Prostate gland (tissue), 2 donors: Measurements from ENCODE around the gene HOXA1. TPM values are rescaled to one million over a fixed set of nuclear protein-coding genes. Genes with fewer than 3 reads are reported as not detected.
A peak's percentile ranks its signal among the peaks of the same experiment; 100 is the strongest.

Experiments
- DNase-seq: peaks from one replicate; pipeline ENCODE4 v3.0.0-alpha.2; 2019; ENCODE audit warnings: low spot score
- H3K27ac ChIP-seq, 2 donors: fragments of 200-600 bp; sonication (generic); 2 replicates each; pipeline ENCODE4 v1.5.1; 2017 to 2019
- H3K27me3 ChIP-seq: fragments of 200-600 bp; sonication (generic); replicated peaks from 2 replicates; pipeline ENCODE4 v1.5.1; 2019; ENCODE audit not compliant: insufficient read depth
- H3K36me3 ChIP-seq, 2 donors: fragments of 200-600 bp; sonication (generic); 1 replicate in 1 of 2; 2 replicates in 1 of 2; pipeline versions ENCODE4 v1.5.1 to v1.8.1; 2017 to 2019
- H3K4me1 ChIP-seq: fragments of 200-600 bp; sonication (generic); replicated peaks from 2 replicates; pipeline ENCODE4 v1.5.1; 2019
- H3K4me3 ChIP-seq, 2 donors: fragments of 200-600 bp; sonication (generic); 2 replicates each; pipeline ENCODE4 v1.5.1; 2017 to 2019
- H3K9me3 ChIP-seq: fragments of 200-600 bp; sonication (generic); 2 replicates; pipeline ENCODE4 v1.5.1; 2017
- CTCF ChIP-seq, 4 experiments: fragments of 200-600 bp in 2 of 4; fragments of 450-650 bp in 2 of 4; sonication (generic) in 2 of 4; IDR thresholded peaks; 1 replicate in 3 of 4; 2 replicates in 1 of 4; pipeline ENCODE4 v1.5.1; 2016 to 2019; ENCODE audit warnings: antibody characterized with exemption in 4 of 4, mild to moderate bottlenecking in 2 of 4, moderate library complexity in 2 of 4
- POLR2A ChIP-seq: fragments of 450-650 bp; IDR thresholded peaks from one replicate; pipeline ENCODE4 v1.6.1; 2016; ENCODE audit warnings: antibody characterized with exemption, mild to moderate bottlenecking
- POLR2AphosphoS5 ChIP-seq: sonication (generic); formaldehyde crosslinking; IDR thresholded peaks from one replicate; pipeline ENCODE4 v1.6.1; 2017; ENCODE audit warnings: antibody characterized with exemption
- WGBS: methylation state at CpG from one replicate; pipeline ENCODE4 v1.1.5; 2018; 5-methylcytosine and 5-hydroxymethylcytosine counted together
- intact Hi-C: fragments of 100-400 bp; cut with DNase I; formaldehyde crosslinking; loops from one replicate; pipeline ENCODE4 v1.14.2; 2022
- total RNA-seq, 2 donors: library from RNA; depleted of rRNA; stranded (reverse); fragments of >200 nt; gene quantifications; one replicate each; pipeline ENCODE4 v1.1.0, GENCODE V29; 2016

HOXA1 gene
- total RNA-seq, 2 donors from 2014 or later: 2.1 TPM; not detected in 1

GRCh38 chr7:27097686-27098577, 2.1 kb upstream of the HOXA1 start:
- peaks cover 5% of the 10 kb centered on the region for H3K4me1 ChIP-seq
- 25% methylated on average over 35 of the region's 35 CpGs for WGBS
- intact Hi-C loops: loop anchor here (2.0 to 10.0 kb wide), 2 partner anchors 15 to 233 kb away; partner anchors contain the start of gene SKAP2
- H3K27me3 ChIP-seq: no peaks in the 10 kb centered on the region
- H3K36me3 ChIP-seq: no peaks in the 10 kb centered on the region
- H3K27ac ChIP-seq: peak overlapping the region; percentile 70 to 75
- no peak for DNase-seq
- no peak for TF ChIP-seq CTCF (IDR thresholded peaks at IDR 0.05)
- no peak for TF ChIP-seq POLR2AphosphoS5
- TF ChIP-seq POLR2A: no peak
- peak overlapping the region; percentile 22 to 23 for H3K4me3 ChIP-seq
- no peaks in the 10 kb centered on the region for H3K9me3 ChIP-seq

- WGBS: under 1% methylated on average over 41 of the region's 41 CpGs
- Histone ChIP-seq H3K4me3 (peak overlapping the region; percentile 62), H3K9me3 (no peaks in the 10 kb centered on the region), H3K27ac (peak overlapping the region; percentile 76 to 78), H3K4me1 (peaks cover 5% of the 10 kb centered on the region), H3K36me3 (no peaks in the 10 kb centered on the region), H3K27me3 (no peaks in the 10 kb centered on the region)
- no peak for TF ChIP-seq POLR2A
- TF ChIP-seq CTCF (IDR thresholded peaks at IDR 0.05): no peak
- TF ChIP-seq POLR2AphosphoS5: no peak
- no peak for DNase-seq
- intact Hi-C loops: loop anchor here (2.0 to 10.0 kb wide), 2 partner anchors 16 to 232 kb away; partner anchors contain the start of gene SKAP2
These were observed 1.1 kb upstream of the HOXA1 start for GRCh38 chr7:27096768-27097514.

GRCh38 chr7:27095050-27095896, 527 bp downstream of the HOXA1 start:
- no peaks in the 10 kb centered on the region for H3K27me3 ChIP-seq
- no peak overlapping the region for H3K27ac ChIP-seq
- no peaks in the 10 kb centered on the region for H3K36me3 ChIP-seq
- TF ChIP-seq POLR2AphosphoS5 (no peak), POLR2A (no peak), CTCF (IDR thresholded peaks at IDR 0.05) (no peak)
- intact Hi-C loops: loop anchor here (10.0 kb wide), 1 partner anchor 230 kb away; the partner anchor contains the start of gene SKAP2
- H3K4me1 ChIP-seq: peaks cover 5% of the 10 kb centered on the region
- H3K9me3 ChIP-seq: no peaks in the 10 kb centered on the region
- H3K4me3 ChIP-seq: peak overlapping the region; percentile 62
- WGBS: 20% methylated on average over 27 of the region's 33 CpGs
- DNase-seq: no peak

- Histone ChIP-seq H3K9me3 (no peaks in the 10 kb centered on the region), H3K4me3 (no peak overlapping the region), H3K36me3 (no peaks in the 10 kb centered on the region), H3K4me1 (peaks cover 5% of the 10 kb centered on the region), H3K27me3 (no peaks in the 10 kb centered on the region), H3K27ac (no peak overlapping the region)
- DNase-seq: no peak
- WGBS: 81% methylated on average over 29 of the region's 29 CpGs
- TF ChIP-seq CTCF (IDR thresholded peaks at IDR 0.05) (no peak), POLR2A (no peak), POLR2AphosphoS5 (no peak)
- intact Hi-C loops: loop anchor here (10.0 kb wide), 1 partner anchor 230 kb away; the partner anchor contains the start of gene SKAP2
These were observed 1.3 kb downstream of the HOXA1 start for GRCh38 chr7:27094304-27095049.
